BJ (cell line): ENCODE data around the gene B4GALNT1. TPM values are rescaled to one million over a fixed set of nuclear protein-coding genes. Genes with fewer than 3 reads are reported as not detected.
A peak's percentile ranks its signal among the peaks of the same experiment; 100 is the strongest.

Experiments used
- CTCF ChIA-PET: fragments of 350-600 bp; formaldehyde crosslinking; extraction: SDS; loops from one replicate; lab custom pipeline; 2021; ENCODE audit warnings: antibody characterized with exemption, inconsistent platforms; lab: Yijun Ruan, JAX
- POLR2A ChIA-PET: fragments of 300-600 bp; sonication (Branson Sonifier 250); formaldehyde crosslinking; extraction: SDS; loops from one replicate; lab custom pipeline; 2021; ENCODE audit warnings: antibody characterized with exemption; lab: Charles Lee
- DNase-seq: peaks from one replicate; pipeline ENCODE4 v3.0.0-alpha.2; 2011; ENCODE audit warnings: low read depth
- H3K27me3 ChIP-seq: 2 replicates; pipeline ENCODE4 v1.6.0; 2011; ENCODE audit warnings: low read length; ENCODE audit not compliant: control insufficient read depth, insufficient read depth
- H3K36me3 ChIP-seq: 2 replicates; pipeline ENCODE4 v1.5.1; 2011; ENCODE audit warnings: low read length; ENCODE audit not compliant: control insufficient read depth, insufficient read depth
- H3K4me3 ChIP-seq: 2 replicates; pipeline ENCODE4 v1.5.1; 2011; ENCODE audit warnings: low read depth, mild to moderate bottlenecking, control low read depth, low read length
- CTCF ChIP-seq: IDR thresholded peaks from 2 replicates; pipeline ENCODE4 v1.5.1; 2011; ENCODE audit warnings: low read depth, mild to moderate bottlenecking, control low read depth, inconsistent platforms, low read length, moderate library complexity; ENCODE audit not compliant: insufficient read depth
- polyA plus RNA-seq: library from polyadenylated mRNA; depleted of rRNA; stranded (reverse); fragments of >200 nt; gene quantifications from 2 replicates; pipeline ENCODE4 v1.2.3, GENCODE V29; 2011

B4GALNT1 gene
- polyA plus RNA-seq, 1 experiment, result 2.7 TPM

- Histone ChIP-seq H3K27me3 (peaks cover 1% of the 10 kb centered on the region; the same call in 1 of the 2 replicates), H3K4me3 (no peak overlapping the region), H3K36me3 (no peaks in the 10 kb centered on the region; the same call in 1 of the 2 replicates)
- no peak for TF ChIP-seq CTCF
- CTCF ChIA-PET, result interaction anchor here (0.8 to 8.4 kb wide), 9 partner anchors 8 to 126 kb away, joined by 3 to 257 read pairs (median 33); partner anchors contain the start of genes ARHGEF25 and B4GALNT1
- POLR2A ChIA-PET, result no interaction called here
- no peak for DNase-seq
These were observed 47.8 kb downstream of the B4GALNT1 start for GRCh38 chr12:57585156-57585555.

- Histone ChIP-seq H3K27me3 (peaks cover 1% of the 10 kb centered on the region; the same call in 1 of the 2 replicates), H3K36me3 (no peaks in the 10 kb centered on the region; the same call in 1 of the 2 replicates), H3K4me3 (no peak overlapping the region)
- CTCF ChIA-PET, result interaction anchor here (0.8 to 8.4 kb wide), 11 partner anchors 8 to 149 kb away, joined by 3 to 257 read pairs (median 21); partner anchors contain the start of genes ARHGEF25 and B4GALNT1
- no peak for TF ChIP-seq CTCF
- DNase-seq, result no peak
- POLR2A ChIA-PET, result interaction anchor here (0.6 kb wide), 1 partner anchor 122 kb away, joined by 3 read pairs; no protein-coding TSS in a partner anchor
These were observed 48.3 kb downstream of the B4GALNT1 start for GRCh38 chr12:57584690-57585089.

- no peaks in the 10 kb centered on the region; the same call in 1 of the 2 replicates for H3K36me3 ChIP-seq
- H3K4me3 ChIP-seq, result no peak overlapping the region
- DNase-seq, result no peak
- no peak for TF ChIP-seq CTCF
- peaks cover 1% of the 10 kb centered on the region; the same call in 1 of the 2 replicates for H3K27me3 ChIP-seq
- POLR2A ChIA-PET, result interaction anchor here (0.6 kb wide), 1 partner anchor 121 kb away, joined by 3 read pairs; no protein-coding TSS in a partner anchor
- CTCF ChIA-PET, result interaction anchor here (0.7 to 8.4 kb wide), 19 partner anchors 9 to 188 kb away, joined by 3 to 257 read pairs (median 7); partner anchors contain the start of genes ARHGEF25, B4GALNT1, EEF1AKMT3 and GLI1
These were observed 49.0 kb downstream of the B4GALNT1 start for GRCh38 chr12:57584050-57584449.

GRCh38 chr12:57583008-57583831 is 49.8 kb downstream of the B4GALNT1 start:
- no peak for DNase-seq
- H3K27me3 ChIP-seq, result peaks cover 1% of the 10 kb centered on the region; the same call in 1 of the 2 replicates
- H3K4me3 ChIP-seq, result no peak overlapping the region
- TF ChIP-seq CTCF, result peak; percentile 88
- ChIA-PET POLR2A (interaction anchor here (1.0 kb wide), 1 partner anchor 36 kb away, joined by 3 read pairs; no protein-coding TSS in a partner anchor), CTCF (interaction anchor here (0.6 to 8.4 kb wide), 28 partner anchors 10 to 426 kb away, joined by 3 to 257 read pairs (median 6); partner anchors contain the start of genes AGAP2, ARHGEF25, B4GALNT1 and EEF1AKMT3)
- no peaks in the 10 kb centered on the region; the same call in 1 of the 2 replicates for H3K36me3 ChIP-seq
